ENCODE results near the gene SRGAP1.
"Not testable (repeated sequence)": the region's sequence is repeated elsewhere in the genome, so short reads cannot be mapped to it uniquely, and the experiment has no call there.

Gene SRGAP1

GRCh38 chr12:64053117-64053516 is 208.6 kb downstream of the SRGAP1 start:
- DNase-seq (ENCODE audit: low spot score), result no peak

GRCh38 chr12:64054079-64054520 is 209.6 kb downstream of the SRGAP1 start:
- DNase-seq (ENCODE audit: low spot score), result no peak

GRCh38 chr12:64056741-64057140 is 212.2 kb downstream of the SRGAP1 start:
- DNase-seq (ENCODE audit: low spot score), result no peak

- no peak for DNase-seq (ENCODE audit: low spot score)
Measured at GRCh38 chr12:64057706-64058105, 213.2 kb downstream of the SRGAP1 start.

GRCh38 chr12:64058541-64059265 is 214.2 kb downstream of the SRGAP1 start:
- DNase-seq (ENCODE audit: low spot score), result no peak

GRCh38 chr12:64059685-64060084 is 215.2 kb downstream of the SRGAP1 start:
- no peak for DNase-seq (ENCODE audit: low spot score)

GRCh38 chr12:64061868-64062375 is 217.4 kb downstream of the SRGAP1 start:
- DNase-seq (ENCODE audit: low spot score), result no peak

- no peak for DNase-seq (ENCODE audit: low spot score)
Measured at GRCh38 chr12:64063121-64063520, 218.6 kb downstream of the SRGAP1 start.

GRCh38 chr12:64064240-64064639 is 219.7 kb downstream of the SRGAP1 start:
- no peak for DNase-seq (ENCODE audit: low spot score)

GRCh38 chr12:64064706-64065105 is 220.2 kb downstream of the SRGAP1 start:
- no peak for DNase-seq (ENCODE audit: low spot score)

GRCh38 chr12:64065881-64066451 is 221.5 kb downstream of the SRGAP1 start:
- DNase-seq (ENCODE audit: low spot score), result no peak

- no peak for DNase-seq (ENCODE audit: low spot score)
Measured at GRCh38 chr12:64066776-64067175, 222.3 kb downstream of the SRGAP1 start.

GRCh38 chr12:64070454-64070853 is 226.0 kb downstream of the SRGAP1 start:
- no peak for DNase-seq (ENCODE audit: low spot score)

- DNase-seq (ENCODE audit: low spot score), result no peak
Measured at GRCh38 chr12:64072916-64073575, 228.5 kb downstream of the SRGAP1 start.

GRCh38 chr12:64076565-64076964 is 232.1 kb downstream of the SRGAP1 start:
- not testable (repeated sequence) for DNase-seq (ENCODE audit: low spot score)

- DNase-seq (ENCODE audit: low spot score), result no peak
Measured at GRCh38 chr12:64077922-64078321, 233.4 kb downstream of the SRGAP1 start.

GRCh38 chr12:64080319-64081007 is 236.0 kb downstream of the SRGAP1 start:
- DNase-seq (ENCODE audit: low spot score), result peak; percentile 25

GRCh38 chr12:64081008-64081404 is 236.5 kb downstream of the SRGAP1 start:
- no peak for DNase-seq (ENCODE audit: low spot score)

- no peak for DNase-seq (ENCODE audit: low spot score)
Measured at GRCh38 chr12:64082116-64082515, 237.6 kb downstream of the SRGAP1 start.

- no peak for DNase-seq (ENCODE audit: low spot score)
Measured at GRCh38 chr12:64082866-64083268, 238.4 kb downstream of the SRGAP1 start.

- DNase-seq (ENCODE audit: low spot score), result no peak
Measured at GRCh38 chr12:64083285-64084210, 239.0 kb downstream of the SRGAP1 start.

Data from iPS-NIHi11 (cell line).